Heart left ventricle (tissue), 16 donors: ENCODE measurements around the gene SCLY. TPM values are rescaled to one million over a fixed set of nuclear protein-coding genes. Genes with fewer than 3 reads are reported as not detected.
A peak's percentile ranks its signal among the peaks of the same experiment; 100 is the strongest.

Experiments used
- ATAC-seq, 4 donors: fragments of 200-7000 bp; cut with Tn5 transposase; one replicate each; pipeline ENCODE4 v1.9.1; 2020 to 2022; ENCODE audit warnings: moderate library complexity in 4 of 4, mild to moderate bottlenecking in 3 of 4, moderate number of reproducible peaks in 1 of 4
- DNase-seq, 5 donors: peaks; one replicate each; pipeline ENCODE4 v3.0.0-alpha.2; 2020
- H3K27ac ChIP-seq, 12 donors: fragments of 200-600 bp; sonication (generic) in 4 of 12; one replicate each; pipeline versions ENCODE4 v1.5.0 to v1.8.0; 2016 to 2022; ENCODE audit warnings: mild to moderate bottlenecking in 2 of 12
- H3K27me3 ChIP-seq, 9 donors: fragments of 200-600 bp; sonication (generic) in 2 of 9; one replicate each; pipeline versions ENCODE4 v1.5.1 to v1.8.0; 2016 to 2022; ENCODE audit warnings: mild to moderate bottlenecking in 3 of 9
- H3K36me3 ChIP-seq, 9 donors: fragments of 200-600 bp; sonication (generic) in 2 of 9; one replicate each; pipeline versions ENCODE4 v1.5.0 to v1.8.0; 2018 to 2022; ENCODE audit warnings: mild to moderate bottlenecking in 2 of 9
- H3K4me1 ChIP-seq, 12 donors: fragments of 200-600 bp; sonication (generic) in 4 of 12; one replicate each; pipeline versions ENCODE4 v1.5.0 to v1.8.0; 2016 to 2022; ENCODE audit warnings: mild to moderate bottlenecking in 3 of 12
- H3K4me3 ChIP-seq, 12 donors: fragments of 200-600 bp; sonication (generic) in 4 of 12; one replicate each; pipeline versions ENCODE4 v1.5.0 to v1.8.0; 2017 to 2022; ENCODE audit warnings: mild to moderate bottlenecking in 9 of 12, moderate library complexity in 4 of 12
- H3K9me3 ChIP-seq, 12 donors: fragments of 200-600 bp; sonication (generic) in 4 of 12; one replicate each; pipeline versions ENCODE4 v1.5.0 to v1.8.0; 2016 to 2022; ENCODE audit warnings: mild to moderate bottlenecking in 1 of 12
- POLR2A ChIP-seq, 2 donors: fragments of 450-650 bp; IDR thresholded peaks; one replicate each; pipeline ENCODE4 v1.6.1; 2017; ENCODE audit warnings: antibody characterized with exemption in 2 of 2, mild to moderate bottlenecking in 2 of 2, moderate library complexity in 2 of 2
- WGBS, 4 donors: extraction: QIAGEN DNeasy Blood & Tissue Kit in 2 of 4; methylation state at CpG; one replicate each; pipeline versions ENCODE4 v1.1.5 to v1.1.7; 2013 to 2018; 5-methylcytosine and 5-hydroxymethylcytosine counted together
- intact Hi-C, 10 donors: fragments of 100-400 bp; cut with DNase I; formaldehyde crosslinking; loops; one replicate each; pipeline versions ENCODE4 v1.11.1 to v1.14.2; 2022
- long read RNA-seq, 3 donors: library from polyadenylated mRNA; unstranded; transcript quantifications; one replicate each; pipeline ENCODE4 v2.0.0, GENCODE V29; 2020 to 2021
- polyA plus RNA-seq, 2 donors: library from polyadenylated mRNA; stranded (reverse); fragments of 200-250 nt; gene quantifications; one replicate each; pipeline ENCODE4 v1.2.3, GENCODE V29; 2013
- total RNA-seq, 9 donors: library from RNA; depleted of rRNA in 2 of 9; stranded (reverse); fragments of >200 nt in 2 of 9; fragmentation: NEBNext Ultra II Directional in 3 of 9; extraction: Animal tissue kit (Norgen Biotek cat#: 25700) in 3 of 9; gene quantifications; one replicate each; pipeline versions ENCODE4 v1.1.0 to v1.2.4, GENCODE V29; 2016 to 2023
- TF ChIP-seq, protein P1 (sequence below), 12 donors: fragments of 200-600 bp; sonication (generic) in 4 of 12; IDR thresholded peaks; one replicate each; pipeline versions ENCODE4 v1.5.0 to v1.8.0; 2018 to 2022; ENCODE audit warnings: antibody characterized with exemption in 12 of 12, mild to moderate bottlenecking in 5 of 12
- donor health status: ischemic (EF 13 %, LVEDD 7.1; RV severe dilation, severe dysfunction).
- donor health status: healthy with polysubstance abuse.
- donor health status: DM: no; HTN: yes; CAD: no.
- donor health status: DM: no; HTN: no; CAD: no.
- donor health status: ischemic (EF 25% LVEDD 6.9; RV normal size, moderate dysfunction).
- donor health status: ischemic (EF 25% LVEDD 5.7; RV mildly dilated, moderate dysfunction).
- donor health status: healthy.
- donor health status: DM: yes; HTN: yes; CAD: no.
- donor health status: ischemic (EF 35%, LVEDD 5.7; RV mildly dilated, moderate dysfunction).
- donor health status: nonischemic (EF 11% LVEDD 7.7; RV severe dilation, severe dysfunction).
- donor health status: DM: yes; HTN: yes; CAD: no.
- donor health status: PGD.
- donor health status: ischemic (EF 29% LVEDD 5.4; RV normal size, mild dysfunction).
- donor health status: nonischemic (EF 23%, LVEDD 6.1; RV moderate dilation, normal function).

The SCLY gene, protein sequence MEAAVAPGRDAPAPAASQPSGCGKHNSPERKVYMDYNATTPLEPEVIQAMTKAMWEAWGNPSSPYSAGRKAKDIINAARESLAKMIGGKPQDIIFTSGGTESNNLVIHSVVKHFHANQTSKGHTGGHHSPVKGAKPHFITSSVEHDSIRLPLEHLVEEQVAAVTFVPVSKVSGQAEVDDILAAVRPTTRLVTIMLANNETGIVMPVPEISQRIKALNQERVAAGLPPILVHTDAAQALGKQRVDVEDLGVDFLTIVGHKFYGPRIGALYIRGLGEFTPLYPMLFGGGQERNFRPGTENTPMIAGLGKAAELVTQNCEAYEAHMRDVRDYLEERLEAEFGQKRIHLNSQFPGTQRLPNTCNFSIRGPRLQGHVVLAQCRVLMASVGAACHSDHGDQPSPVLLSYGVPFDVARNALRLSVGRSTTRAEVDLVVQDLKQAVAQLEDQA
- total RNA-seq (10 to 100 TPM in 6 of 9 donors, 1 to 10 TPM in 3; 8.1 to 14.3 (median 10.6) TPM), polyA plus RNA-seq (10 to 100 TPM in 1 of 2 donors, 1 to 10 TPM in 1; 6.9 to 21.2 TPM)
- long read RNA-seq, donor 1, transcript SCLY-201 (12 exons, 2,562 nt), result major isoform, 5 of 11 reads
- long read RNA-seq, donor 1, partial matches to known transcripts, result 2 of 11 reads
- long read RNA-seq, donor 1, other reads (novel, unspliced or antisense), result 1 of 11 reads
- long read RNA-seq, donor 2, transcript SCLY-201 (12 exons, 2,562 nt), result major isoform, 7 of 15 reads
- long read RNA-seq, donor 2, partial matches to known transcripts, result 2 of 15 reads
- long read RNA-seq, donor 2, other reads (novel, unspliced or antisense), result 5 of 15 reads
- long read RNA-seq, donor 3, partial matches to known transcripts, result 1 of 5 reads
- long read RNA-seq, donor 3, other reads (novel, unspliced or antisense), result 0 of 5 reads

DNA sequence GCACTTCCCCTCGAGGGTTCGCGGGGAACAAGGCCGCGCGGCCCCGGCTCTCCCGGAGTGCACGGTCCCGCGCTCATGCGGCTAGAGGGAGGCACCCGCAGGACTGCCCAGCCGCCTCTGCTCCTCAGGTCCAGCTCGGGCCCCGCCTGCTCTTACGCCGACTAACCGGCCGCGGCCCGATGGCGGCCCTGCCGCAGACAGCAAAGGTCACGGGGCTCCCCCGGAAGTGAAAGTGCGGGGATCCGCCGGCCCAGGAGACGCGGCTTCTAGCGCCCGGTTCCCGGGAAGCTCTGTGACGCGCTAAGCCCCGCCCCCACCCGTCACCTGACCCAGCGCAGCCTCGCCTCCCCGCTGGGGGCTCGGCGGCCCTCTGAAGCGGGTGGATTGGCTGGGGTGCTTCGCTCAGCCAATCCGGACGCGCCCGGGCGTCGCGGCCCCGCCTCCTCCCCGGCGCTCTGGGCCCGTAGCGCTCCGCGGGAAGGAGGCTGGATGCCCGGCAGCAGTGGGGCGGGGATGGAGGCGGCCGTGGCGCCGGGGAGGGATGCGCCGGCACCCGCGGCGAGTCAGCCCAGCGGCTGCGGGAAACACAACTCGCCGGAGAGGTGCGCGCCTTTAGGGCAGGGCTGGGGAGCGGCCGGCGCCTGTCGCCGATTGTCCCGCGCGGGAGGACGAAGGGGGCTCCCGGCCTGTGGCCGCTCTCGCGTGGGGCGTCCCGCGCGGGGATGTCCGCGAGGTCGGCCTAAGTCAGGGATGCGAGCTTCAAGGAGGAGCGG lies at the start of gene SCLY:
TSS of gene SCLY (plus strand) at position 460 of the 773 bp plus-strand sequence. CDS start at position 514, 54 bp downstream.
- Histone ChIP-seq H3K9me3 (no peaks in the 10 kb centered on the region), H3K4me3 (peak within 1 kb of the TSS; percentile 64 to 95 (median 88)), H3K27ac (peak within 1 kb of the TSS; percentile 70 to 95 (median 88)), H3K36me3 (peaks cover 0 to 16% (median 11%) of the 10 kb centered on the region in 9 donors), H3K4me1 (peaks cover 0 to 22% (median 14%) of the 10 kb centered on the region in 12 donors), H3K27me3 (no peaks in the 10 kb centered on the region)
- peak; percentile 98 to 99 (median 98) for DNase-seq
- WGBS, 4 donors, result 0 to 2% (median 1%) methylated on average over 21 to 98 of the region's 98 CpGs
- TF ChIP-seq, protein P1, sequence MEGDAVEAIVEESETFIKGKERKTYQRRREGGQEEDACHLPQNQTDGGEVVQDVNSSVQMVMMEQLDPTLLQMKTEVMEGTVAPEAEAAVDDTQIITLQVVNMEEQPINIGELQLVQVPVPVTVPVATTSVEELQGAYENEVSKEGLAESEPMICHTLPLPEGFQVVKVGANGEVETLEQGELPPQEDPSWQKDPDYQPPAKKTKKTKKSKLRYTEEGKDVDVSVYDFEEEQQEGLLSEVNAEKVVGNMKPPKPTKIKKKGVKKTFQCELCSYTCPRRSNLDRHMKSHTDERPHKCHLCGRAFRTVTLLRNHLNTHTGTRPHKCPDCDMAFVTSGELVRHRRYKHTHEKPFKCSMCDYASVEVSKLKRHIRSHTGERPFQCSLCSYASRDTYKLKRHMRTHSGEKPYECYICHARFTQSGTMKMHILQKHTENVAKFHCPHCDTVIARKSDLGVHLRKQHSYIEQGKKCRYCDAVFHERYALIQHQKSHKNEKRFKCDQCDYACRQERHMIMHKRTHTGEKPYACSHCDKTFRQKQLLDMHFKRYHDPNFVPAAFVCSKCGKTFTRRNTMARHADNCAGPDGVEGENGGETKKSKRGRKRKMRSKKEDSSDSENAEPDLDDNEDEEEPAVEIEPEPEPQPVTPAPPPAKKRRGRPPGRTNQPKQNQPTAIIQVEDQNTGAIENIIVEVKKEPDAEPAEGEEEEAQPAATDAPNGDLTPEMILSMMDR (IDR thresholded peaks at IDR 0.05), result no peak
- peak; percentile 86 to 88 for TF ChIP-seq POLR2A (IDR thresholded peaks at IDR 0.05)
- intact Hi-C loops, result loop anchor here in 7 of 10 donors (2.0 to 10.0 kb wide), 6 partner anchors 77 to 224 kb away; partner anchors contain the start of genes UBE2F (in 5 of the 7), KLHL30 (in 1 of the 7), PER2 (in 1 of the 7) and RAMP1 (in 1 of the 7)
- peak; percentile 99 to 100 (median 100) for ATAC-seq

DNA sequence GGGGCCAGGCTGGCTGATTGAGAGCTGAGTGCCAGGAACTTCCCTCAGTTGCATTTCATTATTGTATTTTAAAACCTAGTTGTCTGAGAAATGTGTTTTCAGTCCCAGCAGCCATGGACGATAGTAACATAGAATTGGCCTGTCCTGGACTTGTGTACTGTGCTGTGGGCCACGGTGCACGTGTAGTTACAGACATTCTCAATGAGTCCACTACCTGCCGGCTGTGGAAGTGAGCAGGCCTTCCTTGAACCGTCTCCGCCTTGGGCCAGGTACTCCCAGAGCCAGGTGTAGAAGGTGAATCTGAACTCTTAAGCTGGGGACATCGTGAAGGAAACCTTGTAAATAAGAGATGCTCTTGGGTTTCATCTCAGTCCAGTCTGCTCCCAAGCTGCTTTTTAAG lies 47.0 kb upstream of the SCLY start:
- Histone ChIP-seq H3K36me3 (peaks cover 0 to 29% (median 12%) of the 10 kb centered on the region in 9 donors), H3K4me3 (no peak overlapping the region), H3K9me3 (no peaks in the 10 kb centered on the region), H3K27me3 (no peaks in the 10 kb centered on the region), H3K27ac (no peak overlapping the region), H3K4me1 (peaks cover 0 to 11% (median 0%) of the 10 kb centered on the region in 12 donors)
- ATAC-seq (no peak), DNase-seq (no peak)
- TF ChIP-seq, protein P1 (IDR thresholded peaks at IDR 0.05), result no peak
- TF ChIP-seq POLR2A (IDR thresholded peaks at IDR 0.05), result no peak
- 95 to 97% (median 96%) methylated on average over 7 of the region's 7 CpGs for WGBS, 4 donors
- intact Hi-C loops, result no loop called here

DNA sequence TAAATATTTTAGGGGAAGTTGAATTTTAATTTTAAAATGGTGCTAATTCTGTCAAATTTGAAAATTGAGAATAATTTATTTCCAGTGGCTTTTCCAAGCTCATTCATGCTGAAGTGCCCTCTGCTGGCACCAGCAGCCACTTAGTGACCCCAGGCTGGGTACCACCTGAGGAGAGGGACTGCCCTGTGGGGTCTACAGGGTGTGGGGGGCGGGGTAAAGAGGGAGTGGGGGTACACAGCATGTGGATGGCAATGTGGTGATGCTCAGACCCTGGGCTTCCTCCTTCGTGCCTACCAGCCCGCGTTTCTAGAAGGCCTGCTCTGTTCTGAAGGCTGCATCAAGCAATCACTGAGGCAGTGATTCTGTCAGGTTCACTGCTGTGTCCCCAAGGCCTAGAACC lies 45.1 kb upstream of the SCLY start:
- no peaks in the 10 kb centered on the region for H3K9me3 ChIP-seq
- H3K27ac ChIP-seq, result no peak overlapping the region
- H3K36me3 ChIP-seq, result peaks cover 0 to 35% (median 13%) of the 10 kb centered on the region in 9 donors
- TF ChIP-seq, protein P1 (IDR thresholded peaks at IDR 0.05), result peak in 6 of 12 donors; percentile 7 to 31 (median 14)
- no peak for TF ChIP-seq POLR2A (IDR thresholded peaks at IDR 0.05)
- DNase-seq, result no peak
- no peak overlapping the region for H3K4me3 ChIP-seq
- H3K4me1 ChIP-seq, result peaks cover 0 to 9% (median 0%) of the 10 kb centered on the region in 12 donors
- intact Hi-C loops, result loop anchor here in 1 of 10 donors (5.0 kb wide), 1 partner anchor 158 kb away; the partner anchor contains the start of gene RAMP1
- WGBS, 4 donors, result 52 to 95% (median 70%) methylated on average over 2 to 4 of the region's 4 CpGs
- peak in 1 of 4 donors; percentile 31 for ATAC-seq
- H3K27me3 ChIP-seq, result no peaks in the 10 kb centered on the region
